ENCODE results near the gene SOHLH1.
"Not testable (repeated sequence)": the region's sequence is repeated elsewhere in the genome, so short reads cannot be mapped to it uniquely, and the experiment has no call there.

Gene SOHLH1

DNA sequence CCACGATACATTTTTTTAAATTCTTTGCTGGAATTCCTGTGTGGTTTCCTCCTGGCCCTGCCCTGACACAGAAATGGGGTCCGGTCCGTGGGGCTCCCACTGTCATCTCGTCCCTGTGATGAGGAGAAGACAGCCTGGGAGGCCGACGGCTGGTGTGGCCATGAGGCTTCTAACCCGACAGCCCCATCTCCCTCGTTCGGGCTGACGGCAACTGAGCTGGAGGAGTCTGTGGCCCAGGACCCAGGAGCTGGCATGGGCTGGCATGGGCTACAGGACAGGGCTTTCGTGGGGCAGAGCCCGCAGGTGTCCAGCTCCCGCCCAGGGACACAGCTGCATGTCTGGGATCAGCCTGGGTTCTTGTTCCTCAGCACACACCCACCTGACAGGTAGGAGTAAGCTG, 22.4 kb downstream of the SOHLH1 start:
- no peak for DNase-seq (ENCODE audit: low spot score)

DNA sequence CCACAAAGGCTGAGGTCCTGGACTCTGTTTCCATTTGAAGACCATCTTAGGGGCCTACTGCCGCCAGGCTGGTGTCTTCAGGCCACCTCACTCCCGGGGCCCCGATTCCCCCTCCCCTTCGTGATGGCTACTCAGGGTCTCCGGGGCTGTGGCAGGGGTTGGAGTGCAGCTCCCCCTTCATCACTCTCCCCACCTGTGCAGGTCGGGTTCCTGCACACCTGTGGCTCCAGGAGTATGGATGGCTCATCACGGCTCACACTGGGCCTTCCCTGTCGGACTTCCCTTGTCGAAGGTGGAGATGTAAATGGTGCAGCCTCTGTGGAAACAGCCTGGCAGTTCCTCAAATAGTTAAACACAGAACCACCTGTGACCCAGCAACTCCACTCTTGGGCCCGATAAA, 24.3 kb downstream of the SOHLH1 start:
- TF ChIP-seq, protein P1, sequence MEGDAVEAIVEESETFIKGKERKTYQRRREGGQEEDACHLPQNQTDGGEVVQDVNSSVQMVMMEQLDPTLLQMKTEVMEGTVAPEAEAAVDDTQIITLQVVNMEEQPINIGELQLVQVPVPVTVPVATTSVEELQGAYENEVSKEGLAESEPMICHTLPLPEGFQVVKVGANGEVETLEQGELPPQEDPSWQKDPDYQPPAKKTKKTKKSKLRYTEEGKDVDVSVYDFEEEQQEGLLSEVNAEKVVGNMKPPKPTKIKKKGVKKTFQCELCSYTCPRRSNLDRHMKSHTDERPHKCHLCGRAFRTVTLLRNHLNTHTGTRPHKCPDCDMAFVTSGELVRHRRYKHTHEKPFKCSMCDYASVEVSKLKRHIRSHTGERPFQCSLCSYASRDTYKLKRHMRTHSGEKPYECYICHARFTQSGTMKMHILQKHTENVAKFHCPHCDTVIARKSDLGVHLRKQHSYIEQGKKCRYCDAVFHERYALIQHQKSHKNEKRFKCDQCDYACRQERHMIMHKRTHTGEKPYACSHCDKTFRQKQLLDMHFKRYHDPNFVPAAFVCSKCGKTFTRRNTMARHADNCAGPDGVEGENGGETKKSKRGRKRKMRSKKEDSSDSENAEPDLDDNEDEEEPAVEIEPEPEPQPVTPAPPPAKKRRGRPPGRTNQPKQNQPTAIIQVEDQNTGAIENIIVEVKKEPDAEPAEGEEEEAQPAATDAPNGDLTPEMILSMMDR (IDR thresholded peaks at IDR 0.05; ENCODE audit: extremely low read depth, insufficient read depth, missing control alignments) = no peak
- in situ Hi-C loops (cut with MboI; ENCODE audit: low pct_unique_long_range_greater_than_20kb, low sequenced_read_pairs, unreplicated experiment) = no loop called here
- no peak for DNase-seq (ENCODE audit: low spot score)

More for the DNA sequence above, 22.4 kb downstream of the SOHLH1 start:
- in situ Hi-C loops (cut with MboI; ENCODE audit: low pct_unique_long_range_greater_than_20kb, low sequenced_read_pairs, unreplicated experiment) = no loop called here
- TF ChIP-seq, protein P1 (IDR thresholded peaks at IDR 0.05; ENCODE audit: extremely low read depth, insufficient read depth, missing control alignments) = no peak

DNA sequence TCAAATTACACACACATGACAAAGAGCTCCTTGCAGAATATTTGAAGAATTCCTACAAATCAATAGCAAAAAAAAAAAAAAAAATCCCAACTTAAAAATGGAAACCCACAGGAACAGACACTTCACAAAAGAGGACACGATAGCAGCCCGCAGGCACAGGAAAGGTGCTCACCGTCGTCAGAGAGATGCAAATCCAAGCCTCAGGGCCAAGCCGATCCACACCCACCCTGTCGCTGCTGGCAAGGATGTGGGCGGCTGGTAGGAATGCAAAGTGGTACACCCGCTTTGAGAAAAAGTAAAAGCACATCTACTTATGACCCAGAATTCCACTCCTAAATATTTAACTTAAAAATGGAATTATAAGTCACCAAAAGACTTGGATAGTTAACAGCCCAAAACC, 25.3 kb downstream of the SOHLH1 start:
- no peak for DNase-seq (ENCODE audit: low spot score)
- TF ChIP-seq, protein P1 (IDR thresholded peaks at IDR 0.05; ENCODE audit: extremely low read depth, insufficient read depth, missing control alignments) = no peak
- in situ Hi-C loops (cut with MboI; ENCODE audit: low pct_unique_long_range_greater_than_20kb, low sequenced_read_pairs, unreplicated experiment) = no loop called here

DNA sequence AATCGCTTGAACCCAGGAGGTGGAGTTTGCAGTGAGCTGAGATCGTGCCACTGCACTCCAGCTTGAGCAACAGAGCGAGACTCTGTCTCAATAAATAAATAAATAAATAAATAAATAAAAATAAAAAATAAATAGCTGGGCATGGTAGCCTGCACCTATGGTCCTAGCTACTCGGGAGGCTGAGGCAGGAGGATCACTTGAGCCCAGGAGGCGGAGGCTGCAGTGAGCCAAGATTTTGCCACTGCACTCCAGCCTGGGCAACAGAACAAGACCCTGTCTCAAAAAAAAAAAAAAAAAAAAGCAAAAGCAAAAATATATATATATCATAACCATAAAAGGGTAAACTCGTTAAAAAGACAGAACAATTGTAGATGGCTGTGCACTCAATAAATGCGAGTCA, 26.5 kb downstream of the SOHLH1 start:
- in situ Hi-C loops (cut with MboI; ENCODE audit: low pct_unique_long_range_greater_than_20kb, low sequenced_read_pairs, unreplicated experiment); DNase-seq (ENCODE audit: low spot score): not testable (repeated sequence)

DNA sequence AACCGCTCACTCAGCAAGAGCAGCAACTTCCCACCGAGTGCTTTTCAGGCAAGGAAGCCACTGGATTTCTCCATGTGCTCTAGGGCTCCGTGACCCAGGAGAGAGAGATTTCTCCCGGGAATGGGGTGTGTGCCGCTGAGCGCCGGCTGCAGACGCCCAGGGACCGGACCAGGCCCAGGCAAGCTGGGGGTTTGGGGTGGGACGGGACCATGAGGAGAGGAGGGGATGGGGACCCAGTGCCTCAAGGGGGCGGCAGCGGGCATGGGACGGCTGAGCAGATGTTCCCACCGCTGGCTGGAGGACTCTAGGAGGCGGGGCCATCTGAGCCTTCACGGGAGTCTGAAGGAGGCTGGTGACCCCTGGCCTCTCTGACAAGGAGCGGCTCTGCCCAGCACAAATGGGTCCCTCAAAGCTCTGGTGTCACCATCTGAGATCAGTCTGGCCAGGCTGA, 27.7 kb downstream of the SOHLH1 start:
- TF ChIP-seq, protein P1 (IDR thresholded peaks at IDR 0.05; ENCODE audit: extremely low read depth, insufficient read depth, missing control alignments) = no peak
- DNase-seq (ENCODE audit: low spot score) = no peak
- in situ Hi-C loops (cut with MboI; ENCODE audit: low pct_unique_long_range_greater_than_20kb, low sequenced_read_pairs, unreplicated experiment) = no loop called here

DNA sequence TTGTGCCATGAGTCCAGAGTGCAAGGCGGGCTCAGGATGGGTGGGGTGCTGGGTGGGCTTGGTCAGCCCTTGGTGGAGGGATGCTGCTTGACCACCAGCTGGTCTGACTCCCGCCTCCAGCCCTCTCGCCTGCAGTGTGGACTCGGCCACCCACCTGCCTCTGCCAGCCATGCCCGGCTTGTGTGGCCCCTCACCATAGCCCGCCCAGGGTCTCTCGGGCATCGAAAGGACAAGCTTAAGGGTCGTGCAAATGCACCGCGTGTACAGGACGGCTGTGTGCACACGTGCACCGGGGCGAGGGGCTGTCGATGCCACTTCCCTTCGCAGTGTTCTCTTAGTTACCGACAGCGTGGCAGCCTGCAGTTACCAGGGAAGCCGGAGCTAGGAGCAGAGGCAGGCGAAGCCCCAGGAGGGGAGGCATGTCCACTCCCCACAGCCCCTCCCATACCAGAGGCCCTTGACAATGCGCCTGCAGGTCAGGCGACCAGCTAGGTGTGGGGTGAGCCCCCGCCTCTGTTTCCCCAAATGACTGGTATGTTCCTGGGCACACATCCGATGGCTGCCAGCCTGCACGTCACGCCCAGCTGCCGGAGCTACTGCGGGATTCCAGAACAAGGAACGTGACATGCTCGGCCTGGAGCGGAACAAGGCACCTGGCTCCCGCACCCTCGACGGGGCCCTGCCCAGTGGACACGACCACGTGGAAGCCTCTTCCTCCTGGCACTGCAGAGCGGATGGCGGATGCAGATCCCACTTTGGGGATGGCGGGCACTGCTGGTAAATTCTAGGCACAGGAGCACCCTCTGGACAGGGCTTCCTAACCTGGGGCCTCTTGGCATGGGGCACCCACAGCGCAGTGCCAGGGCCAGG, 28.3 kb downstream of the SOHLH1 start:
- in situ Hi-C loops (cut with MboI; ENCODE audit: low pct_unique_long_range_greater_than_20kb, low sequenced_read_pairs, unreplicated experiment) = no loop called here
- DNase-seq (ENCODE audit: low spot score) = no peak
- TF ChIP-seq, protein P1 (IDR thresholded peaks at IDR 0.05; ENCODE audit: extremely low read depth, insufficient read depth, missing control alignments) = no peak

DNA sequence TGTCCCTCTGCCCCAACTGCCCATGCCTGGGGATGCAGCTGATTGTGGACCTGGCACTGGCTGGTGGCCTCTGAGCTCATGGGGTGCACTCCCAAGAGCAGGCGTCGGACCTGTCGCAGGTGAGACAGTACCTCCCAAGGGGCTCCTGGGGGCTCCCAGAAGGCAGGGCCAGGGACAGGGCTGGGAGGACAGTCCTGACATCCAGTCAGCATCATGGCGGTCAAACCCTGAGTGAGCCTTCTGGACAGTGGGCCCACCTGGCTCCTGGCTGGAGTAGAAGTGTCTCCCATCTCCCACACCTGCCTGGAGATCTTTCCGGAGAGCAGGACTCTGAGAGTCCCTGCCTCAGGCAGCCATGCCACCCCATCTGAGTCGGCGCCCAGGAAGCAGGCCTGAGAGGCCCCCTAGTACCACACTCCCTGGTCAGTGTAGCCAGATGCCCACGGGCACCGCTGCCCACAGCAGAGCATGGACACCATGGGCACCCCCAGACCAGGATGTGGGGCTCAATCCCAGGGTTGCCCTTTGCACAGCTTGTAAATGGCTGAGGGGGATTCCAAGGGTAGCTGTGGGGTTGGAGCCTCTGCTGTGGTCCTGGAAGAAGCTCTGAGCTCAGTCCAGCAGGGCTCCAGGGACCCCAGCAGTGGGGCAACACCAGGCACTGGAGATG, 29.5 kb downstream of the SOHLH1 start:
- TF ChIP-seq, protein P1 (IDR thresholded peaks at IDR 0.05; ENCODE audit: extremely low read depth, insufficient read depth, missing control alignments) = no peak
- in situ Hi-C loops (cut with MboI; ENCODE audit: low pct_unique_long_range_greater_than_20kb, low sequenced_read_pairs, unreplicated experiment) = no loop called here
- DNase-seq (ENCODE audit: low spot score) = no peak

DNA sequence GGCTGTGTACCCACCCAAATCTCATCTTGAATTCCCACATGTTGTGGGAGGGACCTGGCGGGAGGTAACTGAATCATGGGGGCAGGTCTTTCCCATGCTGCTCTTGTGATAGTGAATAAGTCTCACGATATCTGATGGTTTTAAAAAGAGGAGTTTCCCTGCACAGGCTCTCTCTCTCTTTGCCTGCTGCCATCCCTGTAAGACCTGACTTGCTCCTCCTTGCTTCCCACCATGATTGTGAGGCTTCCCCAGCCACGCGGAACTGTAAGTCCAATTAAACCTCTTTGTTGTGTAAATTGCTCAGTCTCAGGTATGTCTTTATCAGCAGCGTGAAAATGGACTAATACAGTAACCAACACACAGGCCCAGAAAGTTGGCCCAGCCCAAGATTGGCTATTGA, 30.3 kb downstream of the SOHLH1 start:
- DNase-seq (ENCODE audit: low spot score); in situ Hi-C loops (cut with MboI; ENCODE audit: low pct_unique_long_range_greater_than_20kb, low sequenced_read_pairs, unreplicated experiment): not testable (repeated sequence)
